ENCODE measurements around the gene POLN.

POLN gene

GRCh38 chr4:2087170-2087569 is 154.8 kb downstream of the POLN start:
- DNase-seq (ENCODE audit: low read depth in 3 of 3, low spot score in 1 of 3): no peak

- no peak for DNase-seq (ENCODE audit: low read depth in 3 of 3, low spot score in 1 of 3)
Observed at GRCh38 chr4:2085496-2085901, 156.4 kb downstream of the POLN start.

- DNase-seq (ENCODE audit: low read depth in 3 of 3, low spot score in 1 of 3): no peak
Observed at GRCh38 chr4:2084316-2084715, 157.6 kb downstream of the POLN start.

- DNase-seq (ENCODE audit: low read depth in 3 of 3, low spot score in 1 of 3): no peak
Observed at GRCh38 chr4:2083826-2084160, 158.1 kb downstream of the POLN start.

GRCh38 chr4:2083116-2083825 is 158.7 kb downstream of the POLN start:
- no peak for DNase-seq (ENCODE audit: low read depth in 3 of 3, low spot score in 1 of 3)

GRCh38 chr4:2082627-2083026 is 159.3 kb downstream of the POLN start:
- DNase-seq (ENCODE audit: low read depth in 3 of 3, low spot score in 1 of 3): no peak

- DNase-seq (ENCODE audit: low read depth in 3 of 3, low spot score in 1 of 3): no peak
Observed at GRCh38 chr4:2082118-2082517, 159.8 kb downstream of the POLN start.

GRCh38 chr4:2081540-2081939 is 160.4 kb downstream of the POLN start:
- no peak for DNase-seq (ENCODE audit: low read depth in 3 of 3, low spot score in 1 of 3)

GRCh38 chr4:2080429-2081300 is 161.3 kb downstream of the POLN start:
- no peak for DNase-seq (ENCODE audit: low read depth in 3 of 3, low spot score in 1 of 3)

GRCh38 chr4:2079926-2080325 is 162.0 kb downstream of the POLN start:
- no peak for DNase-seq (ENCODE audit: low read depth in 3 of 3, low spot score in 1 of 3)

- no peak for DNase-seq (ENCODE audit: low read depth in 3 of 3, low spot score in 1 of 3)
Observed at GRCh38 chr4:2079006-2079405, 162.9 kb downstream of the POLN start.

- no peak for DNase-seq (ENCODE audit: low read depth in 3 of 3, low spot score in 1 of 3)
Observed at GRCh38 chr4:2078584-2078983, 163.3 kb downstream of the POLN start.

GRCh38 chr4:2077537-2078460 is 164.1 kb downstream of the POLN start:
- DNase-seq (ENCODE audit: low read depth in 3 of 3, low spot score in 1 of 3): no peak

- DNase-seq (ENCODE audit: low read depth in 3 of 3, low spot score in 1 of 3): no peak
Observed at GRCh38 chr4:2076908-2077536, 164.9 kb downstream of the POLN start.

- no peak for DNase-seq (ENCODE audit: low read depth in 3 of 3, low spot score in 1 of 3)
Observed at GRCh38 chr4:2075987-2076907, 165.7 kb downstream of the POLN start.

GRCh38 chr4:2075171-2075986 is 166.5 kb downstream of the POLN start:
- no peak for DNase-seq (ENCODE audit: low read depth in 3 of 3, low spot score in 1 of 3)

GRCh38 chr4:2074588-2074987 is 167.3 kb downstream of the POLN start:
- DNase-seq (ENCODE audit: low read depth in 3 of 3, low spot score in 1 of 3): no peak

- no peak for DNase-seq (ENCODE audit: low read depth in 3 of 3, low spot score in 1 of 3)
Observed at GRCh38 chr4:2073808-2074481, 168.0 kb downstream of the POLN start.

Measured in stimulated activated CD4-positive, alpha-beta T cell treated with anti-CD3 and anti-CD28 coated beads, TNF-alpha, amount 100 ng/mL, for 1 hour (primary cell).